ENCODE measurements around the gene SNX9. TPM values are rescaled to one million over a fixed set of nuclear protein-coding genes. Genes with fewer than 3 reads are reported as not detected.

Gene SNX9
- total and polyA plus RNA-seq, 2 of the 4 experiments (the other 2 are of a cell fraction), result 35.3 to 41.2 TPM

- Histone ChIP-seq H2AK5ac (ENCODE audit: low read depth, low read length) (no peak overlapping the region), H3K9ac (ENCODE audit: low read depth, low read length) (no peak overlapping the region), H3K27me3 (ENCODE audit: control insufficient read depth, insufficient read depth, low read length) (no peaks in the 10 kb centered on the region), H3K23ac (ENCODE audit: low read depth, low read length) (no peak overlapping the region), H4K5ac (ENCODE audit: low read depth, low read length) (no peak overlapping the region), H2BK20ac (ENCODE audit: low read depth, low read length) (no peak overlapping the region), H3K56ac (ENCODE audit: extremely low read depth, insufficient read depth, low read length) (no peak overlapping the region), H3K79me1 (ENCODE audit: low read depth in 1 of 2, low read length in 2 of 2) (0 out of 4 replicates have a peak, but pooled peaks cover 0 to 4% of the 10 kb centered on the region in 2 experiments), H2AFZ (replicated peaks; ENCODE audit: low read length, poor library complexity) (no peak overlapping the region), H3K9me1 (ENCODE audit: insufficient read depth, low read length) (peaks cover 12% of the 10 kb centered on the region), H3K4ac (ENCODE audit: low read depth, low read length) (no peak overlapping the region), H3K4me3 (ENCODE audit: insufficient read depth, low read depth, low read length) (no peak overlapping the region), H4K91ac (ENCODE audit: insufficient read depth, low read depth, low read length) (no peak overlapping the region), H3K36me3 (ENCODE audit: control insufficient read depth, insufficient read depth, low read length) (no peaks in the 10 kb centered on the region), H2BK15ac (ENCODE audit: low read depth, low read length) (no peak overlapping the region), H4K8ac (ENCODE audit: low read depth in 2 of 2, low read length in 2 of 2) (no peak overlapping the region), H3K27ac (ENCODE audit: insufficient read depth, low read length) (no peak overlapping the region), H3K9me3 (ENCODE audit: control insufficient read depth, insufficient read depth, low read length) (no peaks in the 10 kb centered on the region), H3K4me2 (ENCODE audit: low read depth, low read length) (no peak overlapping the region), H2AK9ac (replicated peaks; ENCODE audit: low read depth, low read length, poor library complexity) (no peak overlapping the region), H3K18ac (ENCODE audit: low read depth, low read length) (no peak overlapping the region), H3K14ac (replicated peaks; ENCODE audit: low read depth, low read length) (no peak overlapping the region), H2BK5ac (ENCODE audit: low read depth, low read length, poor library complexity, severe bottlenecking) (no peak overlapping the region), H3K4me1 (ENCODE audit: control insufficient read depth, insufficient read depth, low read length) (peaks cover 3% of the 10 kb centered on the region), H4K20me1 (ENCODE audit: insufficient read depth, low read length) (no peaks in the 10 kb centered on the region), H2BK120ac (ENCODE audit: low read depth, low read length) (no peak overlapping the region)
- WGBS, 2 experiments (ENCODE audit: extremely low coverage in 2 of 2, insufficient read length in 1 of 2), result 80% methylated on average over 1 of the region's 4 CpGs; no CpG with 5 or more reads in 1 of the 2 experiments
- TF ChIP-seq MXI1 (IDR thresholded peaks at IDR 0.05; ENCODE audit: borderline replicate concordance, low read depth, low read length), result no peak
- TF ChIP-seq USF2 (IDR thresholded peaks at IDR 0.05; ENCODE audit: low read depth, low read length), result no peak
- TF ChIP-seq RFX5 (IDR thresholded peaks at IDR 0.05; ENCODE audit: low read depth, low read length), result no peak
- no peak for TF ChIP-seq RCOR1 (IDR thresholded peaks at IDR 0.05; ENCODE audit: insufficient replicate concordance, low read length)
- no peak for TF ChIP-seq CEBPB (IDR thresholded peaks at IDR 0.05; ENCODE audit: low read depth, low read length)
- no peak for TF ChIP-seq POLR2A (IDR thresholded peaks at IDR 0.05; ENCODE audit: low read depth, low read length)
- no peak for TF ChIP-seq BHLHE40 (IDR thresholded peaks at IDR 0.05; ENCODE audit: low read depth, low read length)
- TF ChIP-seq ELK1 (IDR thresholded peaks at IDR 0.05; ENCODE audit: borderline replicate concordance, low read depth, low read length), result no peak
- TF ChIP-seq RAD21 (IDR thresholded peaks at IDR 0.05; ENCODE audit: low read length), result no peak
- TF ChIP-seq MAZ (IDR thresholded peaks at IDR 0.05; ENCODE audit: borderline replicate concordance, low read depth, low read length), result no peak
- TF ChIP-seq SMC3 (IDR thresholded peaks at IDR 0.05; ENCODE audit: low read depth, low read length), result no peak
- no peak for TF ChIP-seq MAFK (IDR thresholded peaks at IDR 0.05; ENCODE audit: low read depth, low read length)
- no peak for TF ChIP-seq CTCF (conservative IDR thresholded peaks at IDR 0.05; ENCODE audit: low read depth, low read length)
- no peak for DNase-seq
- no peak for ATAC-seq (ENCODE audit: low read depth)
- intact Hi-C loops (cut with micrococcal nuclease) (no loop called here), dilution Hi-C loops (cut with HindIII; ENCODE audit: low sequenced_read_pairs, unreplicated experiment) (no loop called here), in situ Hi-C loops (cut with MboI; ENCODE audit: low sequenced_read_pairs) (no loop called here)
- POLR2A ChIA-PET (ENCODE audit: unreplicated experiment), result no interaction called here
- no TSS peak for BruUV-seq (replicated peaks)
- CTCF ChIA-PET, result no interaction called here
Measured at GRCh38 chr6:157777344-157777743, 45.7 kb upstream of the SNX9 start.

Measured in IMR-90 (cell line).